HG03521 (cell line): ENCODE measurements around the gene RALY.

ENCODE experiments used
- ATAC-seq: cut with Tn5 transposase; IDR thresholded peaks from one replicate; pipeline ENCODE4 v1.9.1; 2021; ENCODE audit warnings: mild to moderate bottlenecking, moderate library complexity; ENCODE audit not compliant: unreplicated experiment

The RALY gene

DNA sequence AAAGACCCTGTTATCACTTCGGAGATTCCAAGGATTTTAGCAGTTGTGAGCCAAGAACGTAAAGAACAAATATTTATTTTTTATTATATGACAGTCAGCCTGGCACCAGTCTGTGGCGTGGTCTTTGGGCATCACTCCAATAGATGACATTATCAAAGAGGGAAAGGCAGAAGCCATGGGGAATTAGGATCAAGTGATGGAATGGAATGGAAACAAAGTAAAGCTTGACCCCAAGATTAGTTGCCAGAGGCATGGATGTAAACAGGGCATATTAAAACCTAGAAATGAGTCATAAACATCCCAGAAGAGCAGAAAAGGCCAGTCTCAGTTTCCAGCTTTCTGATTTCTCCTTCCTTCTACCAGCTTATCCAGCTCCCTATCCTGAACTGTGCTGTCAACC, 106.9 kb downstream of the RALY start:
- ATAC-seq, result no peak

GRCh38 chr20:34102342-34102741, 108.6 kb downstream of the RALY start:
- no peak for ATAC-seq

DNA sequence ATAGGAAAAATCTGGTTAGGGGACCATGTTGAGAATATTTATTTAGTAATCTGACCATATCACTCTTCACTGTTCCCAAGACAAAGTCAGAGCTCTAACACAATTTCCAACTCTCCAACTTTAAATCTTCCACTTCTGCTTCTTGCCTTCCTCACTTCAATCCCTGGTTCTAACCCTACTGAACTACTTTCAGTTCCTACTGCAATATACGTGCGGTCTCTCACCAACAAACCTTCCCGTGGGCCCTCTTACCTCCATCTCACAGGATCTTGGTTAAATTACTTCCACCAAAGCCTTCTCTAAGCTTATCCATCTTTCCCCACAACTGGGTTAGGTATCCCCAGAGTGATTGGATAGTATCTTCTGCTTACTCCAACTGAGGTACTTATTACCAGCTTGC, 110.3 kb downstream of the RALY start:
- no peak for ATAC-seq

DNA sequence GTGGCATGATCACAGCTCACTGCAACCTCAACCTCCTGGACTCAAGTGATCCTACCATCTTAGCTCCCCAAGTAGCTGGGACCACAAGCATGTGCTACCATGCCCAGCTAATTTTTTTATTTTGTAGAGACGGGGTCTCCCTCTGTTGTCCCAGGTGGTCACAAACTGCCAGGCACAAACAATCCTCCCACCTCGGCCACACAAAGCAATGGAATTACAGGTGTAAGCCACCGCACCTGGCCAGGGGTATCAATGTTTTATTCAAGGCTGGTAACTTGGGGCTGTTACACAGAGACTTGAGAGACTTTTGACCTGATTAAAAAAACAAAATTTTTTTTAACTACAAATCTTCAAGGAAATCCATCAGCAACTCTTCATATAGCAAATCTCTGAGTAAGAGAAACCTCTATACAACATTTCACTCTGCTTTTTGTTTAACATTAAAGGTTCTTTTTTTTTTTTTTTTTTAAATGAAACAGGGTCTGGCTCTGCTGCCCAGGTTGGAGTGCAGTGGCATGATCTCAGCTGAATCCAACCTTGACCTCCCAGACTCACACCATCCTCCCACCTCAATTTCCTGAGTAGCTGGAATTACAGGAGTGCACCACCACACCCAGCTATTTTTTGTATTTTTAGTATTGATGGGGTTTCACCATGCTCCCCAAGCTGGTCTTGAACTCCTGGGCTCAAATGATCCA, 112.4 kb downstream of the RALY start:
- ATAC-seq, result no peak

DNA sequence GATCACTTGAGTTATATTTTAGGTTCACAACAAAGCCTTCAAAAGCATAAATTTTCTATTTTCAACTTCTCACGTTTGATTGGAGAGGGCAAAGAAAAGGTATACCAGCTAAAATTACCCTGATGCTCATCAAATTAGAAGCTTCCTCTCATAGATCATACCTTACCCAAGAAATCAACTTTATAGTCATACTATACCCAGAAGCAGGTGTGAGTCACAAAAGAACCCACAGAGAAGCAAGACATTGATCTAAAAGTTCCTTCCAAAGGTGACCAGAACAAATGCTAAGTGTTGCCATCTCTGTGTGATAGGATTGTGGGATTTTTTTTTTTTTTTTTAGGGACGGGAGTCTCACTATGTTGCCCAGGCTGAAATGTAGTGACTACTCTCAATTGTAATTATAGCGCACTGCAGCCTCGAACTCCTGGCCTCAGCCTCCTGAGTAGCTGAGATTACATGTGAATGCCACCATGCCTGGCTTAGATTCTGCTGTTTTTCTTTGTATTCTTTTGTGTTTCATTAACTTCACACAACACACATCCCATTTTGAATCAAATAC, 115.0 kb downstream of the RALY start:
- ATAC-seq, result no peak

DNA sequence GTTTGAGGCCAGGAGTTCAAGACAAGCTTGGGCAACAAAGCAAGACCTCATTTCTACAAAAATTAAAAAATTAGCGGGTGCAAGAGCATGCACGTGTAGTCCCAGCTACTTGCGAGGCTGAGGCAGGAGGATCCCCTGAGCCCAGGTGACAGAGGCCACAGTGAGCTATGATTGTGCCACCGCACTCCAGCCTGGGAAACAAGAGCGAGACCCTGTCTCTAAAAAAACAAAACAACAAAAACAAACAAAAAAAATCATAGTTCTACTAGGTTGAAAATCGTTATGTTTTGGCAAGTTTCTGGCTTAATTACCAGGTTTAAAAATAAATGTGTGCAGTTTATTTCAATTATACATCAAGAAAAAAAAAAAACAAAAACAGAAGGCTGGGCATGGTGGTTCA, 115.7 kb downstream of the RALY start:
- ATAC-seq, result no peak

DNA sequence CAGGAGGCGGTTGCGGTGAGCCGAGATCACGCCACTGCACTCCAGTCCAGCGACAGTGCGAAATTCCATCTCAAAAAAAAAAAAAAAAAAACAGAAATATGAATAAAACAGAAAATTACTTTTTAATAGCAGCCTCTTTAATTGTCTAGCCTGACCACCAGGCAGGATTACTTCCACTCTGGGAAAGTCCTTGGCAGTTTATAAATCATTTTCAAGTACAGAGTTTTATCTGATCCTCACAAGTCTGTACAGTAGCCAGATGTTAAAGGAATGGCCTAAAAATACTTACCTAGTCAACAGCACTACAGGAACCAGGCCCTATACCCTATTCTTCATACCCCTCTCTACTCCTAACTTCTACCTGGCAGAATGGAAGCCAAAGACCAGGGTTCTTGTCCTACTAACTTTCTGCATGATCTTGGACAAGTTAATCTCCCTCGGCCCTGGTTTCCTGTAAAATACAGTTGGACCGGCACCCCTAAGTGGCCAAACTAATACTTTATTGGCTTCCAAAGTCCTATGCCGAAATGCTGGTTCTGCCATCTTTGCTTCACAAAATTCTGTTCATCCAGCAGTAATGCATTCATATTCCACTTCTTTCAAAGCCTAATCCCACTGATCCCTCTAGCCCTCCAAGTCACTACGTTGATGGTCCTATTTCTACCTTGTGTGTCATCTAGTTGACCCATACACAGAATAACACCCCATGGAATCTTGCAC, 116.5 kb downstream of the RALY start:
- no peak for ATAC-seq

GRCh38 chr20:34110745-34111641, 117.3 kb downstream of the RALY start:
- no peak for ATAC-seq

DNA sequence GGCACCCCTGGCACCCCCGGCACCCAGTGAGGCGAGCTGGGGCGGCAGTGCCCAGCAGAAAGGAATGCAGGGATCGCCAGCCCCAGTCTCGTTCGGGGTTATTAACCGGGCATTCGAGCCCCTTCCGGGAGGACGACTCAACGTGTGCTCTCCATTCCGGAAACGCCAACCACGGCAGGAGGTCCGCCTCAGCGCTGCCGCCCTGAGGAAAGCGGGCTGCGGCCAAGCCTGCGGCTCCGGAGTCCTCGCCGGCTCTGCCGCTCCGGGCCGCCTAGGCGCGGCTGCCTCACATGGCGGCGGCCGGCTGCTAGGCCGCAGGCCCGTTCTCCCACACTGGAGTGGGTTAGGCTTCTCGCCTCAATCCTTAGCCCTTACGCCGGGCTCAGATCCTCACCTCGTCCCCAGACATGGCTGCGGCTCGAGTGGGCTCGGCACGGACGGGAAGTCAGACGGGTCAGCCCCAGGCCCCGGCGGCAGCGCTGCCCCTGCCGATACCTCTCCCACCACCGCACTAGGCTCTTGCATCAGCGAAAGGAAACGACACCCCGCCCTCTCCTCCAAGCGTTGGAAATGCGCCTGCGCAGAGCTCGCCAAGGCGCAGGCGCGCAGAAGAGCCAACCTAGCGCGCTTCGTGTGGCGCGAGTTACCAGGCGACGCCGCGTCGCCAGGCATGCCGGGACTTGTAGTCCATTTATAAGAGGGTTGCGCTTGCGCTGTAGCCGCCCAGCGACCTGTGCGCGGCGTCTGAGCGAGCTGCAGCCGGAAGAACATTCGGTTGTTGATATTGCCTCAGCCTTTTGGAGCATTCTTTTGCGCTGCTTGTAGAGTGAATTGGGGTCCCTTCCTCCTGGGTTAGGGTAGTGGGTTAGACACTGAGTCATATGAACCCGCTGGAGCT, 118.2 kb downstream of the RALY start, which contains the start of gene EIF2S2:
Gene EIF2S2, minus strand, starts transcription at position 542 of the 898 bp plus-strand sequence. Its CDS starts 133 bp downstream, at position 409.
- peak; percentile 93 for ATAC-seq

DNA sequence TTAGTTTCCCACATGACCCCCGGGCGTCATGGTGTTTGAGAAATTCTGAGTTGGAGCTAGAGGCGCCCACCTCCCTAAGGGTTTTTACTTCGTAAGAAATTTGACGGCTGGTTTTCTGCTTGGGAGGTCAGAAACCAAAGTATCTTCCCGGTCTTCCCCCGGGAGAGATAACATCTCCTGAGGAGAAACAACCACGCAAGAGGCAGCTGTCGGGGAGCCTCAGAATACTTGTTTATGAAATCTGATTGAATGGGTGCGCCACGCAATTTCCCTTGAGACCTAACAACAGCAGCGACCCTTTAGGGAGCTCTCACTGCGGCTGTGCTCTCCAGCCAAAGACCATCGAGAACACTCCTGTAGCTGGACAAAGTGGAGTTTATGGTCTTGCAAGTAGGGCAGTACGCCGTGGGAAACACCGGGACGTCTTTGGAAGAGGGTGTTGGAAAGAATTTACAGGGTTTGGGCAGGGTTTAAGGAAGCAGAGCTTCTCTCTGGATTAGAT, 118.9 kb downstream of the RALY start:
- ATAC-seq, result no peak

DNA sequence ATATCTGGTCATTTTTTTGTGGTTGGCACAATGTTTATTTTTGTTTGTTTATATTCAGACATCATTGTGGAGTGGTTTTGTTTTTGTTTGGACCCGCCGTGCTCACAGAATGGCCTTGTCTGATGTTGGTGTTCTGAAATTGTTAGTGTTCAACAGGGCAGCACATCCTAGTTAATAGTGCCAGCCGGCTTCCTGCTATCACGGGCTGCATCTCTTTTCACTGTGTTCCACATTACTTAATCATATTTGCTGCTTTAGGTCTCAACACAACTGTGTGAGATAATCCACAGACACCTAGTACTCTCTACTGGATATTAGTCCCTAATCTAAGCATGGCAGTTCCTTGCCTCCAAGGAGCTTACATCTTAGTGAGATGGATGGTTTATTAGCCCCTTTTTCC, 121.1 kb downstream of the RALY start:
- ATAC-seq, result no peak

DNA sequence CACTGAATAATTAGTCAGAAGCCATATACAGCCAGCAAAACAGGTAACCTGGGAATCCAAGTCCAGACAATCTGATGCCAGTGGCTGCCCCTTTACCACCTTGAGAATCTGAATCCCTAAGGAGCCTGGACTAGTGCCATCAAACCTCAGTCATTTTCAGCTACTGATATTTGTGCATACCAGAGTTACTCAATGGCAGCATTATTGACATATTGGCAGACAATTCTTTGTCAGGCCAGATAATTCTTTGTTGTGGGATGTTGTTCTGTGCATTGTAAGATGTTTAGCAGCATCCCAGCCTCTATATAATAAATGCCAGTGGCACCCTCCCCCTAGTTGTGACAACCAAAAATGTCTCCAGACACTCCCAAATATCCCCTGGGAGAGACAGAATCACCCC, 121.5 kb downstream of the RALY start:
- ATAC-seq, result no peak

DNA sequence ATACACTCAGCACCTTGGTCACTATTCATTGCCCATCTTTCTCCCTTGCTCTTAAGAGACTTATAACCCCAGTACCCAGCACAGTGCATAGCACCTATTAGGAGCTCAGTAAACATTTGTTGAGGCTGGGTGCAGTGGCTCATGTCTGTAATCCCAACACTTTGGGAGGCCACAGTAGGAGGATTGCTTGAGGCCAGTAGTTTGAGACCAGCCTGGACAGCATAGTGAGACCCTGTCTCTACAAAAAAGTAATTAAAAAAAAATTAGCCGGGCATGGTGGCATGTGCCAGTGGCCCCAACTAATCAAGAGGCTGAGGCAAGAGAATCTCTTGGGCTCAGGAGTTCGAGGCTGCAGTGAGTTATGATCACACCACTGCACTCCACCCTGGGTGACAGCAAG, 126.5 kb downstream of the RALY start:
- ATAC-seq, result no peak

GRCh38 chr20:34122274-34122980, 128.7 kb downstream of the RALY start:
- no peak for ATAC-seq

- no peak for ATAC-seq
These were observed 129.6 kb downstream of the RALY start for GRCh38 chr20:34123309-34123708.

DNA sequence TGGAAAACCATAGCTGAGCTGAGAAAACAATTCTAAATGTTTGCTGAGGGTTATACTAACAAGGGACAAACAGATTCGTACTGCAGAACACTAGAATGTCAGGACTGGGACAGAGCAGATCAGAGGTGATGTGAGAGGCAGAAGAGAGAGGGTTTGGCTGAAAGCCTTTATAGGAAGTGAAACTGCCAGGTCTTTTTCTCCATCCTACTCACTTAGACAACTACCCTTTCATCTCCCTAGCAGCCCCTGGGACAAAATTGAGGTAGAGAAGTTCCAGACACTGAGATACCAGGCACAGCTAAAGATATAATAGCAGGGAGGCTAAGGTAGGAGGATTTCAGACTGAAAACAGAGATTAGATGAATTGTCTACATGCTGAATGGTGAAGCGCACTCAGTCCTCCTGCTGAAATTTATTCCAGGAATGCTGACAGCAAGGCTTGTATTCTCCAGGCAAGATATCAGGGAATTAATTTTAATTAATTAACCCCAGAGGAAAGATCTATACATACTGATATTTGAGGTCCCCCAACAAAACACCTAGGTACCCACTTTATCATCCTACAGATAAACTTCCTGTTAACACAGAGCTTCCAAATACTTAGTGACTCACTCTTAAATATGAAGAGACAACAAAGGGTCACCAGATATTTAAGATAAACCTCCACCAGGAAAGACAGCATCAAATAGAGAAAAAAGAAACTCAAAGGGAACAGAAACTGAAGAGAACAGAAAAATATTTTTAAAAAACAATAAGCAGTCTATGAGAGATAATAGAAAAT, 130.9 kb downstream of the RALY start:
- ATAC-seq, result peak; percentile 62

DNA sequence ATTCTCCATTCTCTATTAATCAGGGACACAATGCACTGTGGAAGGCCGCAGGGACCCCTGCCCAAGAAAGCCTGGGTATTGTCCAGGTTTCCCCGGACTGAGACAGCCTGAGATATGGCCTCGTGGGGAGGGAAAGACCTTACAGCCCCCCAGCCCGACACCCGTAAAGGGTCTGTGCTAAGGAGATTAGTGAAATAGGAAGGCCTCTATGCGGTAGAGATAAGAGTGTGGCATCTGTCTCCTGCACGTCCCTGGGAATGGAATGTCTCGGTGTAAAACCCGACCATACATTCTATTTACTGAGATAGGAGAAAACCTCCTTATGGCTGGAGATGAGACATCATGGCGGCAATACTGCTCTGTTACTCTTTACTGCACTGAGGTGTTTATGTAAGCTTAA, 134.1 kb downstream of the RALY start:
- ATAC-seq, result no peak

DNA sequence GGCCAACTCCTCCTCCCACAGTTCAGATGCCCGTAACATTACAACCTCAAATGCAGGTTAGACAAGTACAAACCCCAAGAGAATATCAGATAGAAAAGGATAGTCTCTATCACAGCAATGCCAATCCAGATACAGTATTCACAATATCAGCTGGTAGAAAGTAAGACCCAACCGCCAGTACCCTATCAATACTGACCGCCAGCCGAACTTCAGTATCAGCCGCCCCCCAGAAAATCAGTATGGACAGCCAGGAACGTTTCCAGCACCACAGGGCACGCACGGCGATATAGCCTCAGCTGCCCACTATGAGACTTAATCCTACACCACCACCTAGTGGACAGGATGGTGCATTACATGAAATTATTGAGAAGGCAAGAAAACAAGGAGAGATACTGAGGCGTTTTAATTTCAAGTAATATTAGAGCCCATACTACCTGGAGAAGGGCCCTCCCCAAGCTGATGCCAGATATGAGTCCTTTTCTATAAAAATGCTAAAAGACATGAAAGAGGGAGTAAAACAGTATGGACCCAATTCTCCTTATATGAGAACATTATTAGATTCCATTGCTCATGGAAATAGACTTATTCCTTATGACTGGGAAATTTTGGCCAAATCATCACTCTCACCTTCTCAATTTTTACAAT, 135.9 kb downstream of the RALY start:
- ATAC-seq, result no peak
